ENCODE results near the gene OR51E1.

Gene OR51E1, protein sequence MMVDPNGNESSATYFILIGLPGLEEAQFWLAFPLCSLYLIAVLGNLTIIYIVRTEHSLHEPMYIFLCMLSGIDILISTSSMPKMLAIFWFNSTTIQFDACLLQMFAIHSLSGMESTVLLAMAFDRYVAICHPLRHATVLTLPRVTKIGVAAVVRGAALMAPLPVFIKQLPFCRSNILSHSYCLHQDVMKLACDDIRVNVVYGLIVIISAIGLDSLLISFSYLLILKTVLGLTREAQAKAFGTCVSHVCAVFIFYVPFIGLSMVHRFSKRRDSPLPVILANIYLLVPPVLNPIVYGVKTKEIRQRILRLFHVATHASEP

GRCh38 chr11:4643682-4644081 lies at the start of gene OR51E1:
TSS of gene OR51E1 (plus strand) at chr11:4643982. CDS start at chr11:4652527, 8,545 bp downstream.
- no peak for DNase-seq (ENCODE audit: low read depth)

DNA sequence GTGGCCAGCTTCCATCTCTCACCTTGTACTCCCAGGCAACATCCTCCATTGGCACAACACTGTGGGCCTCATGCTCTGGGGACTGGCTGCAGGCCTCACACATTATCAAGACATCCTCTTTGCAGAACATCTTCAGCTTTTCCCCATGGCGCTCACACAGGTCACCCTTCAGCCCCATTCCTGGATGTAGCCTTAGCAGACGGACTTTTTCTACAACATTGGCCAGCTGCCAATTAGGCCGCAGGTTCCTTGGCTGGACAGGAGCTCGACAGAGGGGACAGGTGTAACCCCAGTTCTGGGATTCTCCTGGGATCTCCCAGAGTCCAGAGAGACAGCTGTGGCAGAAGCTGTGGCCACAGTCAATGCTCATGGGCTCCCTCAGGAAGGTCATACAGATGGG lies 38.7 kb upstream of the OR51E1 start:
- no peak for DNase-seq (ENCODE audit: low read depth)

- no peak for DNase-seq (ENCODE audit: low read depth)
These were observed 37.4 kb upstream of the OR51E1 start for GRCh38 chr11:4606231-4607015.

- no peak for DNase-seq (ENCODE audit: low read depth)
These were observed 36.7 kb upstream of the OR51E1 start for GRCh38 chr11:4607096-4607495.

GRCh38 chr11:4607781-4608666 lies 35.8 kb upstream of the OR51E1 start, which contains the start of gene TRIM68:
TSS of gene TRIM68 (minus strand) at chr11:4608231. CDS start at chr11:4605504, 2,727 bp downstream.
- peak; percentile 90 for DNase-seq (ENCODE audit: low read depth)

GRCh38 chr11:4610258-4610935 lies 33.4 kb upstream of the OR51E1 start:
- DNase-seq (ENCODE audit: low read depth) = no peak

GRCh38 chr11:4611986-4612385 lies 31.8 kb upstream of the OR51E1 start:
- no peak for DNase-seq (ENCODE audit: low read depth)

- no peak for DNase-seq (ENCODE audit: low read depth)
These were observed 27.8 kb upstream of the OR51E1 start for GRCh38 chr11:4615856-4616444.

DNA sequence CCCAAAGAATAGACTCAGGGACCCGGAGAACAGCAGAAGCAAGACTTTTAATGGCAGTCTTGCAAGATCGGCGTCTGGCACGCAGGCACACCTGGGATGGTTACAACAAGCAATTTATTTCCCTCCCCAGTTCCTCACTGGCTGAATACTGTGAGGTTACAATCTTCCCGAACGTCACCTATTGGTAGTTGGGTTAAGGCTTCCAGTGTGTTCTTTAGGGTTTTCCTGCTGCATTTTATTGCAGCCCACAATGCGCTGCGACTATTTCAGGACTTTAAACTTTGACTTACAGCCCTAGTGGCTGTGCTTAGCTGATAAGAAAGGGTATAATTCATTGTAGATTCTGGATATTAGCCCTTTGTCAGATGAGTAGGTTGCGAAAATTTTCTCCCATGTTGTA lies 24.3 kb upstream of the OR51E1 start:
- DNase-seq (ENCODE audit: low read depth) = no peak

- no peak for DNase-seq (ENCODE audit: low read depth)
These were observed 17.3 kb upstream of the OR51E1 start for GRCh38 chr11:4626207-4627099.

DNA sequence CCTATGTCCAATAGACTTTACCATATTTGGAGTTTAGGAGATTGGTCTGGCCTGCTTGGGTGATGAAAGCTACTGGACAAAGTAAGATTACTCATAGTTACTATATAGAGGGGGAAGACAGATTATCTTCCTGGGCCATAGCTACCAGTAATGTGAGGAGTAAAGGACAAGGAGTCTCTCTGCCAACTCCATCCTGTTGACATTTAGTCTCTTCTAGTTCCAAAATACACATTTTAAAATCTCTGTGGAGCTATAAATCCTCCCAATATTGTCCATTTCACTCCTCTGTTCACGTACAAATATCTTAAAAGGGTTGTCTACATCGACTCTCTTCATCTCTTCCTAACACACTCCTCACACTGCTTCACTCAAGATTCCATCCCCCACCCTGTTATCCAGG lies 7.6 kb upstream of the OR51E1 start:
- DNase-seq (ENCODE audit: low read depth) = no peak

- DNase-seq (ENCODE audit: low read depth) = peak; percentile 49
These were observed 6.7 kb upstream of the OR51E1 start, which contains the start of gene OR51D1 for GRCh38 chr11:4636962-4637661. TSS of gene OR51D1 (plus strand) at chr11:4637477. CDS start at chr11:4639791, 2,314 bp downstream.

DNA sequence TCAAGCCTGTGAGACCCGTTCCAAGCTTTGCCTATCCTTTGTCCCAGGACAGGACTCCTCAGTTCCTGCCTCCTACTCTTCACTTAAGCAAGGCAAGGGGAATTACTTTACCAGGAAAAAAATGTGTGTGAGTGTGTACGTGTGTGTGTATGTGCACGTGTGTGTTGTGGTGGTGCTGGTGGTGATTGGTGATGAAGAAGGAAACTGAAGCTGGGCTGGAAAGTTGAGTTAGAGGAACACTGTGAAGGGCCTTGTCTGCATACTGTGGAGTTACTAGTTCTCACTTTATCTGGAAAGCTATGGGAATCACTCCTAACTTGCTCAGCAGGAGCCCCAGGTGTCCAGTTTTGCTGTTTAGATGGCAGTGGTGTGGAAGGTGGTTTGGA lies 6.1 kb upstream of the OR51E1 start:
- DNase-seq (ENCODE audit: low read depth) = no peak

DNA sequence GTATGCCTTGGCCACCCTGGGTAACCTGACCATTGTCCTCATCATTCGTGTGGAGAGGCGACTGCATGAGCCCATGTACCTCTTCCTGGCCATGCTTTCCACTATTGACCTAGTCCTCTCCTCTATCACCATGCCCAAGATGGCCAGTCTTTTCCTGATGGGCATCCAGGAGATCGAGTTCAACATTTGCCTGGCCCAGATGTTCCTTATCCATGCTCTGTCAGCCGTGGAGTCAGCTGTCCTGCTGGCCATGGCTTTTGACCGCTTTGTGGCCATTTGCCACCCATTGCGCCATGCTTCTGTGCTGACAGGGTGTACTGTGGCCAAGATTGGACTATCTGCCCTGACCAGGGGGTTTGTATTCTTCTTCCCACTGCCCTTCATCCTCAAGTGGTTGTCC lies 3.9 kb upstream of the OR51E1 start:
- DNase-seq (ENCODE audit: low read depth) = no peak

- no peak for DNase-seq (ENCODE audit: low read depth)
These were observed 2.3 kb upstream of the OR51E1 start for GRCh38 chr11:4641501-4641900.

DNA sequence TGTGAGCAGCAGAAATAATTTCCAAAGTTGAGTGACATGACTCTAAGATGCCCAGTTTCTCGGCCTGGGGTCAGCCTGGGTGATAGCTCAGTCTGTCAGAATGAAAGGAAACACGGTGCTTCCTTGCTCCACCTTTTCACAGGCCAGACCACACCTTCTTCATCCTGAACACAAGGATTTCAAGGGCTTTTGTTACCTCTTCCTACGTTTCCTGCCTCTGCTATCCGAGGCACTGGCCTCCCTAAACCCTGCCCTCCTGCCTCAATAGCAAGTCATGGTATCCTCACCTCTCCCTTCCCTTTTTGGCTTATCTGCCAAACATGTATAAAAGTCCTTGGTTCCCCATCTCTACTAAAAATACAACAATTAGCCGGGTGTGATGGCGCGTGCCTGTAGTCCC lies 1.7 kb upstream of the OR51E1 start:
- no peak for DNase-seq (ENCODE audit: low read depth)

GRCh38 chr11:4643076-4643475 lies 706 bp upstream of the OR51E1 start:
- no peak for DNase-seq (ENCODE audit: low read depth)

DNA sequence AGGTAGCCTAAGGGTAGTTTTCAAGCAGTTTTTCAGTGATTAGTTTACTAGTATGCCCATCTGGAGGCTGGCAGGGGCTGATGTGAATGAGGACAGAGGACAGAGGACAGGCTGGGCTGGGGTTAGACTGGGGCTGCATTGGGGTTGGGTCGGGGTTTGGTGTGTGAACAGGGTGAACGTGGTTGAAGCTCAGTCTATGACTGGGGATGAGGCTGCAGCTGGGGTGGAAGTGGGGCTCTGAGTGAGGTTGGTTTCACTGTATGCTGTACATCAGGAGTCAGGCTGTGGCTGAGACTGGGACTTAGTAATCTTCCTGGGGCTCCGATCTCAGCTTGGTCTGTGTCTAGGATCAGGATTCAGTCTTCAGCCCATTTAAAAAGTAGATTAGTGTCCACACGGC lies 451 bp downstream of the OR51E1 start:
- no peak for DNase-seq (ENCODE audit: low read depth)

- no peak for DNase-seq (ENCODE audit: low read depth)
These were observed 2.2 kb downstream of the OR51E1 start for GRCh38 chr11:4645974-4646373.

DNA sequence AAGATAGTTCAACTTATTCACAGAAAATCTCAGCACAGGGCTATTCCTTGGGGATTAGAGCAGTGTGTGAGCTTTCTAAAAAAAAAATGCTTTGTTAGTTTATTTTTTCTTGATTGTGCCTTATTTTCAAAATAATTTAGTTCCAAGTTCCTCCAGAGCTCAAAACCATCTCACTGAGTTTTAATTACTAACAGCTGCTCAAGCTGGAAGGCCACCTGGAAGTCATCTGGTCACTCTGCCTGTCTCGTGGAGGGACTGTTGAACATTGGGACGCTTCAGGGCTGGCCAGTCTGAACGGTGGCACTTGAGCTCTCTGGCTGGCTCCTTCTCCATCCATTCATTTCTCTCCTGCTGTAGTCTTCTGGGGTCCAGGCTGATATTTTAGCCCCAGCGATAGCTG lies 4.0 kb downstream of the OR51E1 start:
- no peak for DNase-seq (ENCODE audit: low read depth)
